ENCODE measurements around the gene KANK3. TPM values are rescaled to one million over a fixed set of nuclear protein-coding genes. Genes with fewer than 3 reads are reported as not detected.
"Not testable (repeated sequence)": the region's sequence is repeated elsewhere in the genome, so short reads cannot be mapped to it uniquely, and the experiment has no call there.

Gene KANK3
- total RNA-seq, 1 experiment from 2014 or later = 7.7 TPM

- H3K79me2 ChIP-seq (ENCODE audit: insufficient read depth, low read length); H3K27ac Mint-ChIP-seq; H3K9me3 ChIP-seq (ENCODE audit: control insufficient read depth, low read depth, low read length); H3K27me3 Mint-ChIP-seq (ENCODE audit: low read depth); H3K56ac ChIP-seq (ENCODE audit: insufficient read length, low read depth, low read length); H2BK15ac ChIP-seq (ENCODE audit: low read depth, low read length); H3K4ac ChIP-seq (ENCODE audit: low read depth, low read length); H3K27ac ChIP-seq (ENCODE audit: insufficient read length, low read depth, low read length); H4K5ac ChIP-seq (ENCODE audit: insufficient read length, low read depth, low read length); H3K18ac ChIP-seq (ENCODE audit: insufficient read length, low read depth, low read length); H3K23me2 ChIP-seq (ENCODE audit: insufficient read length, low read depth, low read length, poor library complexity, severe bottlenecking); H4K91ac ChIP-seq (ENCODE audit: insufficient read length, low read depth, low read length); H4K8ac ChIP-seq (replicated peaks; ENCODE audit: insufficient read length, low read depth, low read length); H3K79me1 ChIP-seq (ENCODE audit: insufficient read depth, low read depth, low read length, poor library complexity, severe bottlenecking); H3K23ac ChIP-seq (ENCODE audit: insufficient read length, low read depth, low read length); H2BK120ac ChIP-seq (ENCODE audit: low read depth, low read length, poor library complexity, severe bottlenecking); H3K9me3 Mint-ChIP-seq; H2AFZ ChIP-seq (ENCODE audit: low read length); H2BK20ac ChIP-seq (ENCODE audit: low read depth, low read length, poor library complexity, severe bottlenecking); H3K4me3 Mint-ChIP-seq; H3K14ac ChIP-seq (ENCODE audit: insufficient read depth, low read length); H3K27me3 ChIP-seq (ENCODE audit: insufficient read depth, low read length); H2AK5ac ChIP-seq (ENCODE audit: insufficient read length, low read length); H3K9ac ChIP-seq (ENCODE audit: extremely low read depth, insufficient read length, low read length); H3K4me1 ChIP-seq (ENCODE audit: insufficient read depth, low read length); H3K4me2 ChIP-seq (ENCODE audit: insufficient read depth, insufficient read length, low read length); H4K20me1 ChIP-seq (ENCODE audit: control insufficient read depth, insufficient read depth, insufficient read length); H3T11ph ChIP-seq (ENCODE audit: low read length); H2BK5ac ChIP-seq (ENCODE audit: insufficient read length, low read length); DNase-seq; H2BK12ac ChIP-seq (ENCODE audit: insufficient read length, low read depth, low read length): not testable (repeated sequence)
- Mint-ChIP-seq H3K36me3 (ENCODE audit: insufficient read depth in 1 of 3, low read depth in 3 of 3) (peaks cover 15 to 34% (median 28%) of the 10 kb centered on the region in 3 experiments; a peak in 6 of 7 replicates), H3K4me1 (peaks cover 15 to 16% of the 10 kb centered on the region in 2 experiments)
- no CpG with 5 or more reads among the region's 32 CpGs for WGBS (ENCODE audit: extremely low coverage, insufficient read length, low lambda C conversion rate)
Observed at GRCh38 chr19:8375766-8376165, 32.7 kb upstream of the KANK3 start.
